ENCODE data around the gene PLA2G4B. TPM values are rescaled to one million over a fixed set of nuclear protein-coding genes. Genes with fewer than 3 reads are reported as not detected.

The PLA2G4B gene
- total RNA-seq, 3 donors from 2014 or later = 3.2 to 11.0 (median 10.2) TPM

- H3K9me3 ChIP-seq = no peaks in the 10 kb centered on the region
- H3K36me3 ChIP-seq = peaks cover 12% of the 10 kb centered on the region
- intact Hi-C loops (cut with DNase I; ENCODE audit: low total_unique reads) = no loop called here
- peak in 1 of 3 donors; percentile 25 for TF ChIP-seq POLR2AphosphoS5 (IDR thresholded peaks at IDR 0.05)
- TF ChIP-seq POLR2A (IDR thresholded peaks at IDR 0.05) = no peak
- TF ChIP-seq, protein P1, sequence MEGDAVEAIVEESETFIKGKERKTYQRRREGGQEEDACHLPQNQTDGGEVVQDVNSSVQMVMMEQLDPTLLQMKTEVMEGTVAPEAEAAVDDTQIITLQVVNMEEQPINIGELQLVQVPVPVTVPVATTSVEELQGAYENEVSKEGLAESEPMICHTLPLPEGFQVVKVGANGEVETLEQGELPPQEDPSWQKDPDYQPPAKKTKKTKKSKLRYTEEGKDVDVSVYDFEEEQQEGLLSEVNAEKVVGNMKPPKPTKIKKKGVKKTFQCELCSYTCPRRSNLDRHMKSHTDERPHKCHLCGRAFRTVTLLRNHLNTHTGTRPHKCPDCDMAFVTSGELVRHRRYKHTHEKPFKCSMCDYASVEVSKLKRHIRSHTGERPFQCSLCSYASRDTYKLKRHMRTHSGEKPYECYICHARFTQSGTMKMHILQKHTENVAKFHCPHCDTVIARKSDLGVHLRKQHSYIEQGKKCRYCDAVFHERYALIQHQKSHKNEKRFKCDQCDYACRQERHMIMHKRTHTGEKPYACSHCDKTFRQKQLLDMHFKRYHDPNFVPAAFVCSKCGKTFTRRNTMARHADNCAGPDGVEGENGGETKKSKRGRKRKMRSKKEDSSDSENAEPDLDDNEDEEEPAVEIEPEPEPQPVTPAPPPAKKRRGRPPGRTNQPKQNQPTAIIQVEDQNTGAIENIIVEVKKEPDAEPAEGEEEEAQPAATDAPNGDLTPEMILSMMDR (IDR thresholded peaks at IDR 0.05) = peak; percentile 83 to 91 (median 89)
- H3K4me1 ChIP-seq = no peaks in the 10 kb centered on the region
- H3K27ac ChIP-seq = no peak overlapping the region
- no peaks in the 10 kb centered on the region for H3K27me3 ChIP-seq
- no peak overlapping the region for H3K4me3 ChIP-seq
- DNase-seq (ENCODE audit: low spot score in 2 of 2) = peak; percentile 75 to 84
Measured at GRCh38 chr15:41811432-41812195, 27.0 kb upstream of the PLA2G4B start.

DNA sequence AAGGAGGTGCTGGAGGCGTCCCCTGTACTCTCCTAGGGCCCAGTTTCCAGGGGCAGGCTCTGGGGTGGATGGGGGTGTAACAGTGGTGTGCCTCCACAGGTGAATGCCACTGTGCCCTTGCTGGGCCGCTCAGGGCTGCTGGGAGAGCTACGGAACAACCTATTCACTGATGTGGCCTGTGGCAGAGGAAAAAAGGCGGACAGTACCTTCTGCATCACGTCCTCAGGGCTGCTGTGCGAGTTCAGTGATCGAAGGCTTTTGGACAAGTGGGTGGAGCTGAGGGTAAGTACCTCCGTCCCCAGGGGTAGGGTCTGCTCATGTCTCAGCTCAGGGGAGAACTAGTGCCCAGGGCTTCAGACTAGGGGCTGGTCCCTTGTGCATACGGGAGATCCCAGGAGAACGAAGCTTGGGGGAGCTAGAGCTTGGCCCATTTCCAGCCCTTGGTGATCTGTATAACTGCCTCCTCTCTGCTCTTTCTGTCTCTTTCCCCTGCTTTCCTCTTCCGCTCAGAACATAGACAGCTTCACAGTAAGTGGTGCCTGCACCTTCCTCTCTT, 25.7 kb upstream of the PLA2G4B start:
- TF ChIP-seq, protein P1 (IDR thresholded peaks at IDR 0.05) = no peak
- TF ChIP-seq POLR2AphosphoS5 (IDR thresholded peaks at IDR 0.05) = no peak
- no peak for TF ChIP-seq POLR2A (IDR thresholded peaks at IDR 0.05)
- Histone ChIP-seq H3K27ac (no peak overlapping the region), H3K4me1 (no peaks in the 10 kb centered on the region), H3K27me3 (no peaks in the 10 kb centered on the region), H3K4me3 (no peak overlapping the region), H3K9me3 (no peaks in the 10 kb centered on the region), H3K36me3 (peaks cover 12% of the 10 kb centered on the region)
- intact Hi-C loops (cut with DNase I; ENCODE audit: low total_unique reads) = no loop called here
- no peak for DNase-seq (ENCODE audit: low spot score in 2 of 2)

DNA sequence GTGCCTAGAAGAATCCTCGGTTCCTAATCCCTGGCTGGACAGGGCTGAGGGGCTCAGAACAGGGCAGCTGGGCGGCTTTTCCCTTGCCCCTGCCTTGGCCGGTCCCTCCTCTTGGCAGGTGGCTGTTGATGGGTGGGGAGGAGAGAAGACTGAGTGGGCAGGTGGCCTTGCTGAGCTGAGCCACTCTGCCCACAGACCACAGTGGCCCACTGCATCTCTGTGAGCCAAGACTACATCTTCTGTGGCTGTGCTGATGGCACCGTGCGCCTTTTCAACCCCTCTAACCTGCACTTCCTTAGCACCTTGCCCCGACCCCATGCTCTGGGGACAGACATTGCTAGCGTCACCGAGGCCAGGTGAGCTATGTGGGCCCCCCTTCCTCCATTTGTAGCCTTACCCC, 25.2 kb upstream of the PLA2G4B start:
- Histone ChIP-seq H3K27me3 (no peaks in the 10 kb centered on the region), H3K4me1 (no peaks in the 10 kb centered on the region), H3K36me3 (peaks cover 12% of the 10 kb centered on the region), H3K9me3 (no peaks in the 10 kb centered on the region), H3K4me3 (no peak overlapping the region), H3K27ac (no peak overlapping the region)
- DNase-seq (ENCODE audit: low spot score in 2 of 2) = no peak
- intact Hi-C loops (cut with DNase I; ENCODE audit: low total_unique reads) = no loop called here
- no peak for TF ChIP-seq POLR2A (IDR thresholded peaks at IDR 0.05)
- TF ChIP-seq, protein P1 (IDR thresholded peaks at IDR 0.05) = no peak
- TF ChIP-seq POLR2AphosphoS5 (IDR thresholded peaks at IDR 0.05) = no peak

DNA sequence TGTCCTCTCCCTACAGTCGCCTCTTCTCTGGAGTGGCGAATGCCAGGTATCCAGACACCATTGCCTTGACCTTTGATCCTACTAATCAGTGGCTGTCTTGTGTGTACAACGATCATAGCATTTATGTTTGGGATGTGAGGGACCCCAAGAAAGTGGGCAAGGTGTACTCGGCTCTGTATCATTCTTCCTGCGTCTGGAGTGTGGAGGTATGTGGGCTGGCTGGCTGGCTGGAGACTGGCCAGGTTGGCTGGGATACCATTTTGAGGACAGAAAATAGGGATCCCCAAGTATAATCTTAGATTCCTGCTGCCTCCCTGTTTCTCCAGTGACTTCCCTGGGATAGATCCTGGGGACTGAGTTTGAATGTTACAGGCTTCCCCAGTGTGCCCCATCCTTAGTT, 24.1 kb upstream of the PLA2G4B start:
- Histone ChIP-seq H3K4me1 (no peaks in the 10 kb centered on the region), H3K27ac (no peak overlapping the region), H3K9me3 (no peaks in the 10 kb centered on the region), H3K36me3 (peaks cover 12% of the 10 kb centered on the region), H3K4me3 (no peak overlapping the region), H3K27me3 (no peaks in the 10 kb centered on the region)
- no peak for TF ChIP-seq POLR2AphosphoS5 (IDR thresholded peaks at IDR 0.05)
- no peak for TF ChIP-seq POLR2A (IDR thresholded peaks at IDR 0.05)
- TF ChIP-seq, protein P1 (IDR thresholded peaks at IDR 0.05) = no peak
- intact Hi-C loops (cut with DNase I; ENCODE audit: low total_unique reads) = no loop called here
- no peak for DNase-seq (ENCODE audit: low spot score in 2 of 2)

- Histone ChIP-seq H3K4me1 (no peaks in the 10 kb centered on the region), H3K4me3 (no peak overlapping the region), H3K27me3 (no peaks in the 10 kb centered on the region), H3K36me3 (peaks cover 12% of the 10 kb centered on the region), H3K9me3 (no peaks in the 10 kb centered on the region), H3K27ac (no peak overlapping the region)
- TF ChIP-seq, protein P1 (IDR thresholded peaks at IDR 0.05) = no peak
- TF ChIP-seq POLR2AphosphoS5 (IDR thresholded peaks at IDR 0.05) (no peak), POLR2A (IDR thresholded peaks at IDR 0.05) (no peak)
- intact Hi-C loops (cut with DNase I; ENCODE audit: low total_unique reads) = loop anchor here (5.0 kb wide), 1 partner anchor 44 kb away; the partner anchor contains the start of gene MAPKBP1
- DNase-seq (ENCODE audit: low spot score in 2 of 2) = no peak
Measured at GRCh38 chr15:41816788-41817187, 21.9 kb upstream of the PLA2G4B start.

Measured in breast epithelium (tissue), 4 donors.